ENCODE measurements around the gene CALY.

The CALY gene

GRCh38 chr10:133366130-133366478 is 29.4 kb upstream of the CALY start:
- DNase-seq (ENCODE audit: low spot score): no peak

- no peak for DNase-seq (ENCODE audit: low spot score)
These were observed 28.9 kb upstream of the CALY start for GRCh38 chr10:133365461-133366129.

- DNase-seq (ENCODE audit: low spot score): no peak
These were observed 28.1 kb upstream of the CALY start for GRCh38 chr10:133364645-133365431.

GRCh38 chr10:133362846-133363245 is 26.1 kb upstream of the CALY start:
- DNase-seq (ENCODE audit: low spot score): no peak

GRCh38 chr10:133361773-133362441 is 25.2 kb upstream of the CALY start:
- DNase-seq (ENCODE audit: low spot score): no peak

- no peak for DNase-seq (ENCODE audit: low spot score)
These were observed 24.5 kb upstream of the CALY start for GRCh38 chr10:133361227-133361626.

GRCh38 chr10:133359972-133360610 is 23.4 kb upstream of the CALY start:
- no peak for DNase-seq (ENCODE audit: low spot score)

GRCh38 chr10:133359554-133359971 is 22.9 kb upstream of the CALY start:
- DNase-seq (ENCODE audit: low spot score): no peak

GRCh38 chr10:133358925-133359310 is 22.2 kb upstream of the CALY start:
- DNase-seq (ENCODE audit: low spot score): no peak

- no peak for DNase-seq (ENCODE audit: low spot score)
These were observed 21.6 kb upstream of the CALY start for GRCh38 chr10:133358162-133358924.

GRCh38 chr10:133357285-133358161 is 20.8 kb upstream of the CALY start, which contains the start of gene FUOM:
Gene FUOM (minus strand): TSS chr10:133358019. CDS start chr10:133358007, 12 bp downstream.
- no peak for DNase-seq (ENCODE audit: low spot score)

GRCh38 chr10:133356549-133357284 is 20.0 kb upstream of the CALY start:
- DNase-seq (ENCODE audit: low spot score): no peak

GRCh38 chr10:133355991-133356390 is 19.3 kb upstream of the CALY start:
- no peak for DNase-seq (ENCODE audit: low spot score)

GRCh38 chr10:133355266-133355665 is 18.6 kb upstream of the CALY start:
- DNase-seq (ENCODE audit: low spot score): no peak

GRCh38 chr10:133354672-133355240 is 18.1 kb upstream of the CALY start:
- DNase-seq (ENCODE audit: low spot score): no peak

GRCh38 chr10:133353988-133354605 is 17.4 kb upstream of the CALY start:
- no peak for DNase-seq (ENCODE audit: low spot score)

GRCh38 chr10:133353202-133353959 is 16.7 kb upstream of the CALY start:
- no peak for DNase-seq (ENCODE audit: low spot score)
